OCI-LY7 (cell line): ENCODE results near the gene WNT2B.

Experiments
- EZH2phosphoT487 ChIP-seq: fragments of 200-600 bp; sonication (generic); IDR thresholded peaks from 2 replicates; pipeline ENCODE4 v1.6.1; 2018; ENCODE audit warnings: low read depth, borderline replicate concordance, mild to moderate bottlenecking, mixed run types, antibody characterized with exemption, low read length, moderate library complexity, mixed read lengths
- TF ChIP-seq, protein P1 (sequence below): fragments of 200-600 bp; sonication (generic); conservative IDR thresholded peaks from 2 replicates; pipeline ENCODE4 v1.5.1; 2014; ENCODE audit warnings: mild to moderate bottlenecking, antibody characterized with exemption, low read length, moderate library complexity, mixed read lengths

DNA sequence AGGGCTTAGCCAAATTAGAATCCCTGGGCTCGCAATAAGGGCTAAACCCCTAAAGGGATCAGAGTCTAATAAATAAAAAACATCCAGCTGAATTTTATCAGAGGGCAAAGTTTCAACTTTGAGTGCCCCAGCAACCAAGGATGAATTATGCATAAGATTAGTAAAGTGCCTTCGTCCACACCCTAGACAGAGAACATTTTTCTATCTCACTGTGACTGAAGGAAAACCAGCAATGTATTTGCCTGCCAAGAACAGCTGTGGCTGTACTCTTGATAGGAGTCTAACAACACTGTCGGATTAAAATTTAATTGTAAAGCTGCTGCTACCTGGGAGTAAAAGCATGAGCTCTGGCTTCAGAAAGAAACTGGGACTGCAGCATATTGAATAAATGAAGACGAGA is 23.3 kb downstream of the WNT2B start:
- TF ChIP-seq, protein P1, sequence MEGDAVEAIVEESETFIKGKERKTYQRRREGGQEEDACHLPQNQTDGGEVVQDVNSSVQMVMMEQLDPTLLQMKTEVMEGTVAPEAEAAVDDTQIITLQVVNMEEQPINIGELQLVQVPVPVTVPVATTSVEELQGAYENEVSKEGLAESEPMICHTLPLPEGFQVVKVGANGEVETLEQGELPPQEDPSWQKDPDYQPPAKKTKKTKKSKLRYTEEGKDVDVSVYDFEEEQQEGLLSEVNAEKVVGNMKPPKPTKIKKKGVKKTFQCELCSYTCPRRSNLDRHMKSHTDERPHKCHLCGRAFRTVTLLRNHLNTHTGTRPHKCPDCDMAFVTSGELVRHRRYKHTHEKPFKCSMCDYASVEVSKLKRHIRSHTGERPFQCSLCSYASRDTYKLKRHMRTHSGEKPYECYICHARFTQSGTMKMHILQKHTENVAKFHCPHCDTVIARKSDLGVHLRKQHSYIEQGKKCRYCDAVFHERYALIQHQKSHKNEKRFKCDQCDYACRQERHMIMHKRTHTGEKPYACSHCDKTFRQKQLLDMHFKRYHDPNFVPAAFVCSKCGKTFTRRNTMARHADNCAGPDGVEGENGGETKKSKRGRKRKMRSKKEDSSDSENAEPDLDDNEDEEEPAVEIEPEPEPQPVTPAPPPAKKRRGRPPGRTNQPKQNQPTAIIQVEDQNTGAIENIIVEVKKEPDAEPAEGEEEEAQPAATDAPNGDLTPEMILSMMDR, result no peak
- no peak for TF ChIP-seq EZH2phosphoT487
